GM19328 (cell line): ENCODE results near the gene MAFF.

ENCODE experiments used
- ATAC-seq: cut with Tn5 transposase; IDR thresholded peaks from one replicate; pipeline ENCODE4 v1.9.1; 2021; ENCODE audit warnings: mild to moderate bottlenecking, moderate library complexity; ENCODE audit not compliant: unreplicated experiment

Gene MAFF

GRCh38 chr22:38244106-38244505 is 42.3 kb downstream of the MAFF start:
- no peak for ATAC-seq

- no peak for ATAC-seq
Measured at GRCh38 chr22:38246046-38246658, 44.4 kb downstream of the MAFF start.

GRCh38 chr22:38246692-38247091 is 44.9 kb downstream of the MAFF start:
- no peak for ATAC-seq

- ATAC-seq = no peak
Measured at GRCh38 chr22:38247713-38248112, 45.9 kb downstream of the MAFF start.

- no peak for ATAC-seq
Measured at GRCh38 chr22:38248280-38248679, 46.5 kb downstream of the MAFF start.

- ATAC-seq = no peak
Measured at GRCh38 chr22:38249301-38249700, 47.5 kb downstream of the MAFF start.

GRCh38 chr22:38249803-38250642 is 48.2 kb downstream of the MAFF start:
- ATAC-seq = no peak

GRCh38 chr22:38250643-38251340 is 49.0 kb downstream of the MAFF start:
- ATAC-seq = no peak

- no peak for ATAC-seq
Measured at GRCh38 chr22:38251341-38251692, 49.5 kb downstream of the MAFF start.

GRCh38 chr22:38255697-38256096 is 53.9 kb downstream of the MAFF start:
- ATAC-seq = no peak

- ATAC-seq = no peak
Measured at GRCh38 chr22:38257181-38257580, 55.4 kb downstream of the MAFF start.

- no peak for ATAC-seq
Measured at GRCh38 chr22:38257650-38258250, 56.0 kb downstream of the MAFF start.

GRCh38 chr22:38258895-38259294 is 57.1 kb downstream of the MAFF start:
- no peak for ATAC-seq

GRCh38 chr22:38259370-38259769 is 57.6 kb downstream of the MAFF start:
- no peak for ATAC-seq

- ATAC-seq = no peak
Measured at GRCh38 chr22:38260761-38261681, 59.2 kb downstream of the MAFF start.

GRCh38 chr22:38262051-38262795 is 60.4 kb downstream of the MAFF start:
- ATAC-seq = no peak

- ATAC-seq = no peak
Measured at GRCh38 chr22:38264322-38264843, 62.6 kb downstream of the MAFF start.
